EH (cell line): ENCODE data around the gene MRTFB.
"Not testable (repeated sequence)": the region's sequence is repeated elsewhere in the genome, so short reads cannot be mapped to it uniquely, and the experiment has no call there.

Experiments used
- DNase-seq: peaks from one replicate; pipeline ENCODE4 v3.0.0-alpha.2; 2015; ENCODE audit warnings: low read depth

MRTFB gene, protein sequence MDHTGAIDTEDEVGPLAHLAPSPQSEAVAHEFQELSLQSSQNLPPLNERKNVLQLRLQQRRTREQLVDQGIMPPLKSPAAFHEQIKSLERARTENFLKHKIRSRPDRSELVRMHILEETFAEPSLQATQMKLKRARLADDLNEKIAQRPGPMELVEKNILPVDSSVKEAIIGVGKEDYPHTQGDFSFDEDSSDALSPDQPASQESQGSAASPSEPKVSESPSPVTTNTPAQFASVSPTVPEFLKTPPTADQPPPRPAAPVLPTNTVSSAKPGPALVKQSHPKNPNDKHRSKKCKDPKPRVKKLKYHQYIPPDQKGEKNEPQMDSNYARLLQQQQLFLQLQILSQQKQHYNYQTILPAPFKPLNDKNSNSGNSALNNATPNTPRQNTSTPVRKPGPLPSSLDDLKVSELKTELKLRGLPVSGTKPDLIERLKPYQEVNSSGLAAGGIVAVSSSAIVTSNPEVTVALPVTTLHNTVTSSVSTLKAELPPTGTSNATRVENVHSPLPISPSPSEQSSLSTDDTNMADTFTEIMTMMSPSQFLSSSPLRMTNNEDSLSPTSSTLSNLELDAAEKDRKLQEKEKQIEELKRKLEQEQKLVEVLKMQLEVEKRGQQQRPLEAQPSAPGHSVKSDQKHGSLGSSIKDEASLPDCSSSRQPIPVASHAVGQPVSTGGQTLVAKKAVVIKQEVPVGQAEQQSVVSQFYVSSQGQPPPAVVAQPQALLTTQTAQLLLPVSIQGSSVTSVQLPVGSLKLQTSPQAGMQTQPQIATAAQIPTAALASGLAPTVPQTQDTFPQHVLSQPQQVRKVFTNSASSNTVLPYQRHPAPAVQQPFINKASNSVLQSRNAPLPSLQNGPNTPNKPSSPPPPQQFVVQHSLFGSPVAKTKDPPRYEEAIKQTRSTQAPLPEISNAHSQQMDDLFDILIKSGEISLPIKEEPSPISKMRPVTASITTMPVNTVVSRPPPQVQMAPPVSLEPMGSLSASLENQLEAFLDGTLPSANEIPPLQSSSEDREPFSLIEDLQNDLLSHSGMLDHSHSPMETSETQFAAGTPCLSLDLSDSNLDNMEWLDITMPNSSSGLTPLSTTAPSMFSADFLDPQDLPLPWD

DNA sequence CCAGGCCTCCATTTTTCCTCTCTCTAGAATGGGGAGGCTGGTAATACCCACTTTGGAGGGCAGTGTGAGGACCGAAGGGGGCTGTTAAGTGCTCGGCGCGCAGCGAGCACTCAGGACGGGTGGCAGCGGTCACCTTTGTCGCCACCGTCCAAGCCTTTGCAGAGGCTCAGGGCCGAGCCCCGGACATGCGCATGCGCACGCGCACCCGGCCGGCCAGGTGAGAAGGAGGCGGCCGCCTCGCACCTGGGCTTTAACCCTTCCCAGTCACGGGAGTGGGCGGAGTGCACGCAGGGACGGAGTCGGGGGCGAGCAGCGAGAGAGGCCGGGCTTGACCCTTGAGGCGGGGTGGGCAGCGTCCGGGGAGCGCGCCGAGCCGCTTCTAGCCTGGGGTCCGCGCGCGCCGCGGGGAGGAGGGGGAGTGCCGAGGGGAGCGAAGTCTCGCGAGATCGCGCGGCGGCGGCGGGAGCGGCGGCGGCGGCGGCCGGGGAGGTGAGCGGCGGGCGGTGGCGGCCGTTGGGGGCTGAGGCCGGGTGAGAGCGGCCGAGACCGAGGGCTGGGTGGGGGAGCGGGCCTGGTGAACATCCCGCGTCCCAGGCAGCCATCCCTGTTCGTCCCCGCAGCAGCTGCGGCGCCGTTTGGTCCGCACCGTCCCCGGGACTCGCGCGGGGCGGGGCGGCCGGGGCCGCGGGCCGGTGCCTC, at the start of gene MRTFB:
Gene MRTFB, plus strand, starts transcription at position 443 of the 699 bp plus-strand sequence. CDS start 69,288 bp downstream, outside the sequence.
- peak; percentile 70 for DNase-seq

DNA sequence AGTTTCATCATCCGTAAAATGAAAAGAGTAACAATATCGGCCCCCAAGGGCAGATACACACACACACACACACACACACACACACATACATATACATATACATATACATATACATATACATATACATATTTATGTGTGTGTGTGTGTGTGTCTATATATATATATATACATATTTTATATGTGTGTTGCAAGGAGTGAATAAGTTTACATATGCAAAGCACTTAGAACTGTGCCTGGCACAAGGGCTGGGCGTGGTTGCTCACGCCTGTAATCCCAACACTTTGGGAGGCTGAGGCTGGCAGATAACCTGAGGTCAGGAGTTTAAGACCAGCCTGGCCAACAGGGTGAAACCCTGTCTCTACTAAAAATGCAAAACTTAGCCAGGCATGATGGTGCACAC, 47.6 kb upstream of the MRTFB start:
- not testable (repeated sequence) for DNase-seq

DNA sequence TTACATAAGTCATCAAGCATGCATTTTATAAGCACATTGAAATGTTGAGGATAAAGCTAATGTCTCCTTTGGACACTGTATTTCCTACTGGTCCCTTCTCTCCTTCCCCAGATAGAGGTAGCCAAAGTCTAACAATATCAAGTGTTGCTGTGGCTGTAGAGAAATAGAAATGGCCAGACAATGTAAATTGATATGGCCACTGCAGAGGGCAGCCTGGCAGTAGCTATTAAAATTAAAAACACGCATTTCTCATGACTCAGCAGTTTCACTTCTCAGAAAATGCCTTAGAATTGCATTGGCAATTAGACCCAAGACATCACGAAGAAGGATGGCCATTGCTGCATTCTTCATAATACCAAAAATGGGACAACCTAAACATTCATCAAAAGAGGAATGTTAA, 46.8 kb upstream of the MRTFB start:
- peak; percentile 33 for DNase-seq

DNA sequence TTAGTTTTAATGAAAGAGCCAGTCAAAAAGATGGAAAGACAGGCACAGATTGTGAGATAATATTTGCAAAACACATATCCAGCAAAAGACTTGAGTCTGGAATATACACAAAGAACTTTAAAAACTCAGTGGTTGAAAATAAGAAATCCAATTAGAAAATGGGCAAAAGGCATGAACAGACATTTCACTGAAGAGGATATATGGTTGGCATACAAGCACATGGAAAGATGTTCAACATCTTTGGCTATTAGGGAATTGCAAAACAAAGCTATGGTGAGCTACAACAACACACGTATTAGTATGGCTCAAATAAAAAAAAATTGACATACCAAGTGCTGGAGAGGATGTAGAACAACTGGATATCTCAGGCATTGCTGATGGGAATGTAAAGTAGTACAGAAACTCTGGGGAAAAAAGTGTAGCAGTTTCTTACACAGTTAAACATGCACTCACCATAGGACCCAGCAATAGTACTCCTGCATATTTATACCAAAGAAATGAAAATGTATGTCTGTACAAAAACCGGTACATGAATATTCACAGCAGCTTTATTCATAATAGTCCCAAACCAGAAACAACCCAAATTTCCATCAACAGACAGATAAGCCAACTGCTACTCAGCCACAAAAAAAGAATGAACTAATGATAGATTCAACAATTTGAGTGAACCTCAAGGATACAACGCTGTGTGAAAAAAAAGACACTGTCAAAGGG, 44.4 kb upstream of the MRTFB start:
- no peak for DNase-seq

DNA sequence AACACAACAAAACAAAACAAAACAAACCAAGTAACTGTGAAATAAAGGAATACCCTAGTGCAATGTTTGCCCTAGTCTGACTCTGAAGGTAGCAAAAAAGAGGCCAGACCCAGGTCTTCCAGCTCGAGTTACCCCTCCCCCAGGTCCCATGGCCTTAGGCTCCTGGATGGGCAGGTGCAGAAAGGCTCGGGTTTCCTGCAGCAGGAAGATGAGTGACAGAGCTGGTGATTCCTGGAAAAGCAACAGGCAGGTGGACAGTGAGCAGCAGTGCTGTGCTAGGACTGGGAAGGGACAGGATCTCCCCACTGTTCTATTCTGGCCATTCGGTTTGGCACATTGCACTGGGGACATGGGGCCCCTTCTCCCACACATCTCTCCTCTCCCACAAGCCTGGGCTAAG, 42.9 kb upstream of the MRTFB start:
- no peak for DNase-seq

DNA sequence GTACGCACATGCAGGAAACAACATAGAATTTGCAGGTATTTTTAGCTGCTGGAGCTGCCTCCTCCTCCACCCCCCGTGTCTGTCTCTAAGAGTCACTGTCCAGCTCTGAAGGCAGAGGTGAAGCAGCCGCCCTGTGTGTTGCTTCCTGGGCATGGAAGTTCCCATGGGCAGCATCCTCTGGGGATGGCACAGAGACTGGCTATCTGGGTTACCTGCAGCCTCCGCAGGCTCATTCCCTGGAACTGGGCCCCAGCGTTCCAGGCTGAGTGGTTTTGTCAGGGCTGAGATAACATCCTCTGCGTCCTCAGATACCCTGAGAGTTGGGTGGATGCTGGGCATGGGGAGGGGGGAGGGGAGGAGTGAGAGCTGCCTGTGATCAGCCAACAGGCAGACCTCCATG, 41.5 kb upstream of the MRTFB start:
- DNase-seq, result no peak

DNA sequence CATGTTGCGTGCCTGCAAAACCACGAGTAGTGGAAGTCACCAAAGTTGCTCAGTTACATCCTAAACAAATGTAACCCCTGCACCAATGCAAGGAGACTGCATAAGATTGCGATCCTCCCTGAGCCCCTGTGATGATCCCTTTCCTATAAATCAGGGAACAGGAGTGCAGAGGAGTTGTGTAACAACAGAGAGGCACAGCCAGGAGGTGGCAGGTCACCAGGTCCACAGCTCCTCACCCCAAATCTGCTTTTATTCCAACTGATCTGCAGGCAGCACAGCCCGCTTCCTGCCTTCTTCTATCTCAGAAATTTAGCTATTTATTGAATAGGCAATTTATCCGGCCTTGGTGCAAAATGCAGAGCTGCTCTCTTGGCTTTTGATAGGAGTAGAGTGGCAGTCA, 36.0 kb upstream of the MRTFB start:
- no peak for DNase-seq

DNA sequence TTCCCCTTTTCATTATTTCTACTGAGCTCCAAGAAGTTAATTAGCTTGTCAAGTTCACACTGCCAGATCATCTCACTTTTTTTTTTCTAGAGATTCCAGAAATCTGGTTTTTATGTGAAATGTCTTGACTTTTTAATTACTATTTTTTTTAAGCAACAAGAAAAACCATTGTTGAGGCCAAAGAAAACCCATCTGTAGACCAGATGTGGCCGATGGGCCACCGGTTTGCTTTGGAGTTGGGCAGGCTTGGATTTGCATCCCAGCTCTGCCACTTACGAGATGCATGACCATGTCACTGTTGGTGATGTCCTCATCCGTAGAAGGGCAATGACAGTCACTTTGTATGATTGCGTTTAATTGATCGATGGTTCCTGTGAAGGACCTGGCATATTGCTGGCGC, 34.2 kb upstream of the MRTFB start:
- DNase-seq, result no peak

DNA sequence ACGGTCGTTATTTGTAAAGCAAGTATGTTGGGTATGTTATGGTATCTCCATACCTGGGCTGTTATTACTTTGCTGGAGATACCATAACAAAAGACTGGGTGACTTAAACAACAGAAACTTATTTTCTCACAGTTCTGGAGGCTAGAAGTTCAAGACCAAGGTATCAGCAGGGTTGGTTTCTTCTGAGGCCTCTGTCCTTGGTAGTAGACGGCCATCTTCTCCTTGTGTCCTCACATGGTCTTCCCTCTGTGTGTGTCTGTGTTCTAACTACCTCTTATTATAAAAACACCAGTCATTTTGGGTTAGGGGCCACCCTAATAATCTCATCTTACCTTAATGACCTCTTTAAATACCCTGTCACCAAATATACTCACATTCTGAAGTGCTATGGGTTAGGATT, 33.2 kb upstream of the MRTFB start:
- DNase-seq, result no peak

DNA sequence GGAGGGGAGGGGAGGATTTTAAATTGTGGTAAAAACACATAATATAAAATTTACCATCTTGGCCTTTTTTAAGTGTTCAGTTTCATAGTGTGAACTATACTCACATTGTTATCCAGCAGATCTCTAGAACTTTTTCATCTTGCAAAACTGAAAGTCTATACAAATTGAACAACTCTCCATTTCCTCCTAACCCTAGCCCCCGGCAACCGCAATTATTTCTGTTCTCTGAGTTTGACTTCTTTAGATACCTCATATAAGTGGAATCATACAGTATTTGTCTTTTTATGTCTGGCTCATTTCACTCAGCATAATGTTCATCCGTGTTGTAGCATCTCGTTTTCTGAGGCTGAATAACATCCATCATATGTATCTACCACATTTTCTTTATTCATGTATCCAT, 30.0 kb upstream of the MRTFB start:
- no peak for DNase-seq

DNA sequence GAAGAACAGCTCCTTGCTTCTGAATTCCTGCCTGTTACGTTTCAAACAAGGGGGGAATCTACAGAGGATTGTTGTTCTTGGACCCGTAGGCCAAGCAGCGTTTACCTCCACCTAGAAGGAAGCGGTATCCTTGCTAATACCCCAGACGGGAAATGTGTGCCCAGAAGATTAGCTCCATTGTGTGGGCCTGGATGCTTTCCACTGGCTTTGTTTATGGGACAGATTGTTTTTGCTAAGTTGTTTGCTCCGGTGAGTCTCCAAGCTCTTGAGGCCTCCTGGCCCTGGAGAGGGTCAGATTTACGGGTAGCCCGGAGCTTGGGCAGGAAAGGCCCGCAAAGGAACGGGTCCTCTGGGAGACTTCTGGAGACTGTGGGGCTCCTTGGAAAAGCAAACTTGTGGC, 28.4 kb upstream of the MRTFB start:
- no peak for DNase-seq

DNA sequence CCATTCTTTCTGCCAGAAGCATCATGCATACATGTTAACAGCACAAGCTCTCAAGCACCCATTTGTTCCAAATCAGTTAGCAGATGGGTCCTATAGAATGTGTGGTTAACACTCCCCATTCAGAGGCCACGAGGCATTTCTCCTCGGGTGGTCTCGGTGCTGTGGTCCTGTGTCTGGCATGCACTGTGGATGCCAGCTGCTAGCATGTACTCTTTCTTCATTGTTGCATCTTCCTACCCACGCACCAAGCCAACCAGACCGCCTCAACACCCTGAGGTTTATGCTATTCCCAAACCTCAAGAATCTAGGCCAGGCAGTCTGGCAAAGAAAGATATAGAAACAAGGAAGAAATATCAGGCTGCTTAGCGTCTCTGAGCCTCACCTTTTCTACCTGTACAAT, 27.8 kb upstream of the MRTFB start:
- no peak for DNase-seq

DNA sequence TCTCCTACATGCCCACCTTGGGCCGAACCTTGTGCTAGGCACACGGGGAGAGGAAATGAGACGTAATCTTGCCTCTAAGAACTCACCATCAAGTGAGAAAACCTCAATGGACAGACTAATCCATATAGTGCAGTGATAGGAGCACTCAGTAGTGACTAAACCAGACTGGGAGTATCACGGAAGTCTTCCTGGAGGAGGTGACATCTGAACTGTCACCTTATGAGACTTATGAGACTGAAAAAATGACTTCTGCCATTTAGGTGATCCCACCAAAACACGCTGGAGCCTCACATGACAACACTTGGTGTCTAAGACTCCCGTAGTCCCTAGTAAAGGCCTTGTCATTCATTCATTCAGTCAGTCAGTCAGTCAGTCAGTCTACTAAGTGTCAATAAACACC, 27.3 kb upstream of the MRTFB start:
- no peak for DNase-seq

DNA sequence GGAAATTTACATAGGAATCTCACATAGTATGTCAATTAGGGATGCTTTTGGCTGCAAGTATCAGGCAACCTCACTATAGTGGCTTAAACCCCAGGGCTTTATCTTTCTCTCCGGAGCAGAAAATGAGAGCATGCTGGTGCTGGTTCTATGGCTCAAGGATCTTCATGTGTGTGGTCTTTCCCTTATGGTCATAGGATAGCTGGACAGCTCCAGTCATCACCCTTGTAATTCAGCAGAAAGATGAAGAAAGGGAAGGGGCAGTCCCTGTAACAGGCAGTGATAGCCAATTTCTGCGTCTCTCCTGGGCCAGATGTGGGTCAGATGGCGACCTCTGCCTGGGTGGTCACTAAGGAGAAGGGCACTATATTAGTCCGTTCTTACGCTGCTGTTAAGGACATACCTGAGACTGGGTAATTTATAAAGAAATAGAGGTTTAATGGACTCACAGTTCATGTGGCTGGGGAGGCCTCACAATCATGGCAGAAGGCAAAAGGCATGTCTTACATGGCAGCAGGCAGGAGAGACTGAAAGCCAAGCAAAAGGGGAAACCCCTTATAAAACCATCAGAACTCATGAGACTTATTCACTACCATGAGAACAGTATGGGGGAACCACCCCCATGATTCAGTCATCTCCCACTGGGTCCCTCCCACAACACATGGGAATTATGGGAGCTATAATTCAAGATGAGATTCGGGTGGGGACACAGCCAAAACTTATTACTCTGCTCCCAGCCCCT, 23.8 kb upstream of the MRTFB start:
- not testable (repeated sequence) for DNase-seq

DNA sequence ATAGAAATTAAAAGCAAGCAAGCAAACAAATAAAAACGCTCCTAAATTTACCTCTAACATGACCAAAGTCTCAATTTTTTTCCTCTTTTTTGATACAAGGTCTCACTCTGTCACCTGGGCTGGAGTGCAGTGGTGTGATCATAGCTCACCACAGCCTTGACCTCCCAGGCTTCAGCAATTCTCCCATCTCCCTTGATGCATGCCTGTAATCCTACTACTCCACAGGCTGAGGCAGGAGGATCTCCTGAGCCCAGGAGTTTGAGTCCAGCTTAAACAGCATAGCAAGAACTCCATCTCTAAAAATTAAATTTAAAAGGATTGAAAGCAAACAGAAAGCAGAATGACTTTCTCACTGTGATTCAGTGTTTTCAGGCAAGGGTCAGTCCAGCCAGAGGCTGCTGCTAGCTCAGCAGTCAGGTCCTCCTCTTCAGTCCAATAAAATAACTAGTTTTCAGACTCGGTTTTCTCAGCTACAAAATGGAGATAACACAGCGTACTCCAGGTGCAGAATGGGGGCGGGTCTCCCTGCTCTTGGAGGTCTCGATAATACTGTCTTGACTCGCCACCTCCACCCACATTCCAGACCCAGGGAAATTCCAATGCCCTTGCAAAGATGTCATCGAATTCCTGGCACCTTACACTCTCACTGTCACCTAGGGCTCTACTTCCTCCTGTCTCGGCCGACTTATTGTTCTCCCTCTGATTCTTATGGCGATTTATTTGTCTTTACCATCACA, 20.7 kb upstream of the MRTFB start:
- no peak for DNase-seq

DNA sequence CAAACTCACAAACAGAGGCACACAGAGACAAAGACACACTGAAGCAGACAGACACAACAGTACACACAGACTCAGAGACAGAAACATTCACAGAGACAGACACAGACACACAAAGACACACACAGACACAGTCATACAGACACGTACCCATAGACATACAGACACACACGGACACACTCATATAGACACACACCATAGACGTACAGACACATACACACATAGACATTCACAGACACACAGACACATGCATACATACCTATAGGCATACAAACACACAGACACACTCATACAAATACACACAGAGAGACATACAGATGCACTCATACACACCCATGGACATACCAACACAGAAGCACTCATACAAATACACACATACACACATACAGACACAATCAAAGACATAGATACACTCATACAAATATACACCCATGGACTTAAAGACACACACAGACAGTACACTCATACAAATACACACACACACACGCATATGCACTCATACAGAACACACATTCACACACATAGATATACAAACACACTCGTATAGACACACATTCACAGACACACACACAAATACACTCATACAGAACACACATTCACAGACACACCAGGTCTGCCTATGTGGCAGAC, 19.9 kb upstream of the MRTFB start:
- DNase-seq, result no peak

DNA sequence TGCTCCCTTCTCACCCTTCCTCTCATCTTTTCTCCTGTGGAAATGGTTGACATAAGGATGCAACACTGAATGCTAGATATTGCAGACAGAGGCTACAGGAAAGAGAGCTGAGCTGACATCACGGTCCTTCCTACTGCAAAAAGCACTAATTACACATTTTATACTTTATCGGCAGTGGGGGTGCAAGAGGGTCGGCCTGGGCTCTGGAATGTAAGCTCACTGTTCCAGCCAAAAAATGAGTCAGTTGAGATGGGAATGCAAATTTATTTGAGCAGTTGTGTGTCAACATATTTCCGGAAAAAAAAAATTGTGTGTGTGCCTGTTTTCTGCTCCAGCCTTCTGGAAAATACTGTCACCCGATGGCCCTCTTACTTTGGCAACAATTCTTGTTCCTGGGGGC, 14.1 kb upstream of the MRTFB start:
- DNase-seq, result peak; percentile 77

DNA sequence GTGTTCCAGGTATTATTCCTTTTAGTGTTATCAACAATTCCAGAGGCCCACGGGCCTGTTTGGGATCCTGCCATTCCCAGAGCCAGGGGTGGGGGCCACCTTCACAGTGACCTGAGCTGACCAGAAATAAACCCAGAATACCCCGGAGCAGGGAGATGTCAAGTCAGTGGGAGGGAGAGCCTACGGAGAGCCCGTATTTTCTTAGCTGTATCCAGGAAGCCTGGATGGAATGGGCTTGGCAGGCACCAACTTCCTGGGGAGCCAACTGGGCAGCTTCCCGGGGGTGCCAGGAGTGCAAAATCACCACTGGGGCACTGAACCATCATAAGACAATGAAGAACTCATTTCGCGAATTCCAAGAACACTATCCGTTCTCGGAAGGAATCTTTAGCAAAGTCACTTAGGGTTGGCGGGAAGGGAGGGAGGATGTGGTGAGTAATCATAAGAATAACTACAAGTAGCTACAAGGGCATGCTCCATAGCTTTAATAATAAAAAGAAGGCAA, 13.2 kb upstream of the MRTFB start:
- DNase-seq, result peak; percentile 28

DNA sequence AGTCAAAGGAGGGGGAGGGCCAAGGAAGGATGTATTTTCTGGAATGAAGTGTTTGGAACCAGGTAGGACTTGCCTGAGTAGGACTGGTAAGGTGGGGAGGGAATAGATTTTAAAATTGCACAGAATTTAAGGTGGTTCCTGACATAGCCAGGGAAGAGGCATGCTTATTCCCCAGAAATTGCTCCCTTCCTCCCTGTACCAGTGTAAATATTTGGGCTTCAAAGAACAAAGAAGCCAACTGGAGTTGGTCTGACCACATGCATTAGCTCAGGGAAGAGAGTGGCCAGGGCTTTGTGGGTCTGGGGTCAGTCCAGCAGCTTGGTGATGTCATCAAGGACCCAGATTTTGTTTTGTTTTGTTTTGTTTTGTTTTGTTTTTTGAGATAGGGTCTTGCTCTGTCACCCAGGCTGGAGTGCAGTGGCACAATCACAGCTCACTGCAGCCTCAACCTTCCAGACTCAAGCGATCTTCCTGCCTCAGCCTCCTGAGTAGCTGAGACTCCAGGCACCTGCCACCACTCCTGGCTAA, 9.3 kb upstream of the MRTFB start:
- no peak for DNase-seq
